ENCODE results near the gene CDH23.

- no peak for TF ChIP-seq CTCF (IDR thresholded peaks at IDR 0.05)
- TF ChIP-seq POLR2A (IDR thresholded peaks at IDR 0.05) = no peak
These were observed 376.1 kb downstream of the CDH23 start for GRCh38 chr10:71772832-71773220.

Measured in adrenal gland (tissue), 5 donors.